Spleen (tissue), 7 donors: Measurements from ENCODE around the gene NLGN1.

Experiments
- POLR2A ChIP-seq, 3 donors: fragments of 450-650 bp; IDR thresholded peaks; one replicate each; pipeline ENCODE4 v1.5.1; 2017; ENCODE audit warnings: antibody characterized with exemption in 3 of 3, mild to moderate bottlenecking in 1 of 3
- POLR2AphosphoS5 ChIP-seq, 3 donors: sonication (generic); formaldehyde crosslinking; IDR thresholded peaks; one replicate each; pipeline ENCODE4 v1.5.1; 2017; ENCODE audit warnings: antibody characterized with exemption in 3 of 3
- TF ChIP-seq, protein P1 (sequence below), 11 experiments: fragments of 200-600 bp in 7 of 11; fragments of 450-650 bp in 4 of 11; sonication (generic) in 4 of 11; IDR thresholded peaks in 8 of 11; conservative IDR thresholded peaks in 3 of 11; 1 replicate in 7 of 11; 2 replicates in 4 of 11; pipeline versions ENCODE4 v1.4.0 to v1.8.0; 2016 to 2021; ENCODE audit warnings: antibody characterized with exemption in 11 of 11, inconsistent platforms in 4 of 11, mild to moderate bottlenecking in 1 of 11
- donor health status: DM: no; HTN: no; CAD: no; lungs with moderate emphysema.
- donor health status: DM: no; HTN: no; CAD: no.
- donor health status: DM: no; HTN: no; CAD: no.

DNA sequence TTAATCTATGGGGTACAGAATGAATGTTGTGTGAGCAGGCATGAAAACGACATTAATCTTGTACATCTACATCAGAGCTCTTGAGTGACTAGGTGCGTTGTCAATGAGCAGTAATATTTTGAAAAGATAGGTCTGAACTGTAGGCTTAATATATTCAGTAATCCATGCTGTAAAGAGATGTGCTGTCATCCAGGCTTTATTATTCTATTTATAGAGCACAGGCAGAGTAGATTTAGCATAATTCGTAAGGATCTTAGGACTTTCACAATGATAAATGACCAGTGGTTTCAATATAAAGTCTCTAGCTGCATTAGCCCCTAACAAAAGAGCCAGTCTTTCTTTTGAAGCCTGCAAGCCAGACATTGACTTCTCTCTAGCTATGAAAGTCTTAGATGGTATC, 43.0 kb downstream of the NLGN1 start:
- TF ChIP-seq, protein P1, sequence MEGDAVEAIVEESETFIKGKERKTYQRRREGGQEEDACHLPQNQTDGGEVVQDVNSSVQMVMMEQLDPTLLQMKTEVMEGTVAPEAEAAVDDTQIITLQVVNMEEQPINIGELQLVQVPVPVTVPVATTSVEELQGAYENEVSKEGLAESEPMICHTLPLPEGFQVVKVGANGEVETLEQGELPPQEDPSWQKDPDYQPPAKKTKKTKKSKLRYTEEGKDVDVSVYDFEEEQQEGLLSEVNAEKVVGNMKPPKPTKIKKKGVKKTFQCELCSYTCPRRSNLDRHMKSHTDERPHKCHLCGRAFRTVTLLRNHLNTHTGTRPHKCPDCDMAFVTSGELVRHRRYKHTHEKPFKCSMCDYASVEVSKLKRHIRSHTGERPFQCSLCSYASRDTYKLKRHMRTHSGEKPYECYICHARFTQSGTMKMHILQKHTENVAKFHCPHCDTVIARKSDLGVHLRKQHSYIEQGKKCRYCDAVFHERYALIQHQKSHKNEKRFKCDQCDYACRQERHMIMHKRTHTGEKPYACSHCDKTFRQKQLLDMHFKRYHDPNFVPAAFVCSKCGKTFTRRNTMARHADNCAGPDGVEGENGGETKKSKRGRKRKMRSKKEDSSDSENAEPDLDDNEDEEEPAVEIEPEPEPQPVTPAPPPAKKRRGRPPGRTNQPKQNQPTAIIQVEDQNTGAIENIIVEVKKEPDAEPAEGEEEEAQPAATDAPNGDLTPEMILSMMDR (IDR thresholded peaks at IDR 0.05 in 8 of 11, conservative IDR thresholded peaks at IDR 0.05 in 3 of 11) = no peak
- TF ChIP-seq POLR2AphosphoS5 (IDR thresholded peaks at IDR 0.05) (no peak), POLR2A (IDR thresholded peaks at IDR 0.05) (no peak)
